K562 (cell line): ENCODE results near the gene PSORS1C2. TPM values are rescaled to one million over a fixed set of nuclear protein-coding genes. Genes with fewer than 3 reads are reported as not detected.

Experiments used
- ZNF263 ChIP-seq: sonication (generic); formaldehyde crosslinking; IDR thresholded peaks from 2 replicates; pipeline ENCODE4 v1.8.0; 2022; ENCODE audit warnings: mild to moderate bottlenecking, missing genetic modification reagents, borderline replicate concordance
- polyA plus RNA-seq, 8 experiments: library from polyadenylated mRNA; depleted of rRNA in 4 of 8; stranded (reverse) in 5 of 8; unstranded in 3 of 8; fragments of >200 nt; fragmentation: Nextera tagmentation in 2 of 8; fragmentation: Illumina TruSeq in 1 of 8; extraction: Ambion mirVana in 2 of 8; extraction: Trizol in 1 of 8; gene quantifications; 2 replicates each; pipeline versions ENCODE4 v1.2.1 to v1.2.3, GENCODE V29; 2011 to 2014; ENCODE audit warnings: inconsistent platforms in 1 of 8, missing spikeins in 1 of 8
- total RNA-seq, 7 experiments: library from RNA; depleted of rRNA in 6 of 7; stranded (reverse); fragments of >200 nt in 6 of 7; fragmentation: Illumina TruSeq in 2 of 7; extraction: Trizol in 2 of 7; gene quantifications; 2 replicates each; pipeline versions ENCODE4 v1.2.1 to v1.2.3, GENCODE V29; 2011 to 2021; ENCODE audit warnings: low replicate concordance in 1 of 7
- TF ChIP-seq, protein P1 (sequence below): fragments of 200-600 bp; sonication (generic); IDR thresholded peaks from one replicate; pipeline ENCODE4 v1.6.1; 2012; ENCODE audit warnings: mild to moderate bottlenecking, low read depth, low read length, inconsistent platforms

Gene PSORS1C2
- total and polyA plus RNA-seq, 9 of the 15 experiments (the other 6 are each of a cell fraction or from before 2014, with no cell fraction given) = not detected

GRCh38 chr6:31175971-31176370 is 37.1 kb upstream of the PSORS1C2 start (continued):
- no peak for TF ChIP-seq ZNF263 (CRISPR knock-in tag)
- TF ChIP-seq, protein P1, sequence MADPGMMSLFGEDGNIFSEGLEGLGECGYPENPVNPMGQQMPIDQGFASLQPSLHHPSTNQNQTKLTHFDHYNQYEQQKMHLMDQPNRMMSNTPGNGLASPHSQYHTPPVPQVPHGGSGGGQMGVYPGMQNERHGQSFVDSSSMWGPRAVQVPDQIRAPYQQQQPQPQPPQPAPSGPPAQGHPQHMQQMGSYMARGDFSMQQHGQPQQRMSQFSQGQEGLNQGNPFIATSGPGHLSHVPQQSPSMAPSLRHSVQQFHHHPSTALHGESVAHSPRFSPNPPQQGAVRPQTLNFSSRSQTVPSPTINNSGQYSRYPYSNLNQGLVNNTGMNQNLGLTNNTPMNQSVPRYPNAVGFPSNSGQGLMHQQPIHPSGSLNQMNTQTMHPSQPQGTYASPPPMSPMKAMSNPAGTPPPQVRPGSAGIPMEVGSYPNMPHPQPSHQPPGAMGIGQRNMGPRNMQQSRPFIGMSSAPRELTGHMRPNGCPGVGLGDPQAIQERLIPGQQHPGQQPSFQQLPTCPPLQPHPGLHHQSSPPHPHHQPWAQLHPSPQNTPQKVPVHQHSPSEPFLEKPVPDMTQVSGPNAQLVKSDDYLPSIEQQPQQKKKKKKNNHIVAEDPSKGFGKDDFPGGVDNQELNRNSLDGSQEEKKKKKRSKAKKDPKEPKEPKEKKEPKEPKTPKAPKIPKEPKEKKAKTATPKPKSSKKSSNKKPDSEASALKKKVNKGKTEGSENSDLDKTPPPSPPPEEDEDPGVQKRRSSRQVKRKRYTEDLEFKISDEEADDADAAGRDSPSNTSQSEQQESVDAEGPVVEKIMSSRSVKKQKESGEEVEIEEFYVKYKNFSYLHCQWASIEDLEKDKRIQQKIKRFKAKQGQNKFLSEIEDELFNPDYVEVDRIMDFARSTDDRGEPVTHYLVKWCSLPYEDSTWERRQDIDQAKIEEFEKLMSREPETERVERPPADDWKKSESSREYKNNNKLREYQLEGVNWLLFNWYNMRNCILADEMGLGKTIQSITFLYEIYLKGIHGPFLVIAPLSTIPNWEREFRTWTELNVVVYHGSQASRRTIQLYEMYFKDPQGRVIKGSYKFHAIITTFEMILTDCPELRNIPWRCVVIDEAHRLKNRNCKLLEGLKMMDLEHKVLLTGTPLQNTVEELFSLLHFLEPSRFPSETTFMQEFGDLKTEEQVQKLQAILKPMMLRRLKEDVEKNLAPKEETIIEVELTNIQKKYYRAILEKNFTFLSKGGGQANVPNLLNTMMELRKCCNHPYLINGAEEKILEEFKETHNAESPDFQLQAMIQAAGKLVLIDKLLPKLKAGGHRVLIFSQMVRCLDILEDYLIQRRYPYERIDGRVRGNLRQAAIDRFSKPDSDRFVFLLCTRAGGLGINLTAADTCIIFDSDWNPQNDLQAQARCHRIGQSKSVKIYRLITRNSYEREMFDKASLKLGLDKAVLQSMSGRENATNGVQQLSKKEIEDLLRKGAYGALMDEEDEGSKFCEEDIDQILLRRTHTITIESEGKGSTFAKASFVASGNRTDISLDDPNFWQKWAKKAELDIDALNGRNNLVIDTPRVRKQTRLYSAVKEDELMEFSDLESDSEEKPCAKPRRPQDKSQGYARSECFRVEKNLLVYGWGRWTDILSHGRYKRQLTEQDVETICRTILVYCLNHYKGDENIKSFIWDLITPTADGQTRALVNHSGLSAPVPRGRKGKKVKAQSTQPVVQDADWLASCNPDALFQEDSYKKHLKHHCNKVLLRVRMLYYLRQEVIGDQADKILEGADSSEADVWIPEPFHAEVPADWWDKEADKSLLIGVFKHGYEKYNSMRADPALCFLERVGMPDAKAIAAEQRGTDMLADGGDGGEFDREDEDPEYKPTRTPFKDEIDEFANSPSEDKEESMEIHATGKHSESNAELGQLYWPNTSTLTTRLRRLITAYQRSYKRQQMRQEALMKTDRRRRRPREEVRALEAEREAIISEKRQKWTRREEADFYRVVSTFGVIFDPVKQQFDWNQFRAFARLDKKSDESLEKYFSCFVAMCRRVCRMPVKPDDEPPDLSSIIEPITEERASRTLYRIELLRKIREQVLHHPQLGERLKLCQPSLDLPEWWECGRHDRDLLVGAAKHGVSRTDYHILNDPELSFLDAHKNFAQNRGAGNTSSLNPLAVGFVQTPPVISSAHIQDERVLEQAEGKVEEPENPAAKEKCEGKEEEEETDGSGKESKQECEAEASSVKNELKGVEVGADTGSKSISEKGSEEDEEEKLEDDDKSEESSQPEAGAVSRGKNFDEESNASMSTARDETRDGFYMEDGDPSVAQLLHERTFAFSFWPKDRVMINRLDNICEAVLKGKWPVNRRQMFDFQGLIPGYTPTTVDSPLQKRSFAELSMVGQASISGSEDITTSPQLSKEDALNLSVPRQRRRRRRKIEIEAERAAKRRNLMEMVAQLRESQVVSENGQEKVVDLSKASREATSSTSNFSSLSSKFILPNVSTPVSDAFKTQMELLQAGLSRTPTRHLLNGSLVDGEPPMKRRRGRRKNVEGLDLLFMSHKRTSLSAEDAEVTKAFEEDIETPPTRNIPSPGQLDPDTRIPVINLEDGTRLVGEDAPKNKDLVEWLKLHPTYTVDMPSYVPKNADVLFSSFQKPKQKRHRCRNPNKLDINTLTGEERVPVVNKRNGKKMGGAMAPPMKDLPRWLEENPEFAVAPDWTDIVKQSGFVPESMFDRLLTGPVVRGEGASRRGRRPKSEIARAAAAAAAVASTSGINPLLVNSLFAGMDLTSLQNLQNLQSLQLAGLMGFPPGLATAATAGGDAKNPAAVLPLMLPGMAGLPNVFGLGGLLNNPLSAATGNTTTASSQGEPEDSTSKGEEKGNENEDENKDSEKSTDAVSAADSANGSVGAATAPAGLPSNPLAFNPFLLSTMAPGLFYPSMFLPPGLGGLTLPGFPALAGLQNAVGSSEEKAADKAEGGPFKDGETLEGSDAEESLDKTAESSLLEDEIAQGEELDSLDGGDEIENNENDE = no peak
